Measurements from ENCODE around the gene SLC7A14. TPM values are rescaled to one million over a fixed set of nuclear protein-coding genes. Genes with fewer than 3 reads are reported as not detected.

Gene SLC7A14
- total RNA-seq, 1 donor from 2014 or later = not detected

DNA sequence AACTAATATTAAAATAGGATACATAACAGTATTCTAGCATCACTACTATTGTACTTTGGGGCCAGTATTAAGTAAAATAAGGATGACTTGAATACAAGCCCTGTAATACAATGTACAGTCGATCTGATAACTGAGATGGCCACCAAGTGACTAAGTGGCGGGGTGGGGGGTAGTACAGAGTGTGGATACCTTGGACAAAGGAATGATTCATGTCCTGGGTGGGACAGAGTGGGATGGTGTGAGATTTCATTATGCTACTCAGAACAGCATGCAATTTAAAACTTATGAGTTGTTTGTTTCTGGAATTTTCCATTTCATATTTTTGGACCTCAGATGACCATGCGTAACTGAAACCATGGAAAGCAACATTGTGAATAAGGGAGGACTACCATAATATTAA is 46.0 kb downstream of the SLC7A14 start:
- intact Hi-C loops (cut with micrococcal nuclease) = no loop called here

DNA sequence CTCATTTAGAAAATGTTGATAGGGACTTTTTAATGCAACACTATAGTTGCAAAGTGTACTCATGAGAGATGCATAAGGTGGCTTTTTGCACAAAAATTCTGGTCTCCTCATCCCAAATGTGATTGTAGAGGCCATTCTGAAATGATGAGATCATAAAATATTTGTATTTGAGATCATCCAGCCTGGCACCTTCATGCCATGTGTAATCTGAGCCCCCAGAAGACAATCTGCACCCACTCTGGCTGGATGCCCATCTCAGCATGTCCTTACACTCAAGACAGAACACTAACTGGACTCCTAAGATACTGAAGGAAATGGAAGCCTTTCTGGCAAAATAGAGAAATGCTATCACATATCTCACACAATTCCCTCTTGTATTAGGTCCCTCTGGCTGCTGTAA is 49.2 kb downstream of the SLC7A14 start:
- intact Hi-C loops (cut with micrococcal nuclease) = no loop called here

DNA sequence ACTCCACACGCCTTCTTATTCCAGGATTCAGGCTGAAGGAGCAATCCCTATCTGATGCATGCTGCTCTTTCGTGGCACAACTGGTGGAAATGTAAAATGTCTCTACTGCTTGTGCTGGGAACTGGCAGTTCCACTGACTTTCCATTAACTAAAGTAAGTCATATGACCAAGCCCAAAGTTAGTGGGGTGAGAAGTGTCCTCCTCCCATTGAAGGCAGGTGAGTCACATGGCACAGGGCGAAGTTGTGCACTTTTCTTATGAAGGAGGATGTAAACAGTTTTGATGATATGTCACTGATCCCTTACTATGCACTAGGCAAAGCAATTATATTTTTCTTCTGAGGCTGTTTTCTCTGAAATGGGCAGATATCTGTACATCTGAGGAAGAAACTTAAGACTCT is 51.6 kb downstream of the SLC7A14 start:
- intact Hi-C loops (cut with micrococcal nuclease) = no loop called here

DNA sequence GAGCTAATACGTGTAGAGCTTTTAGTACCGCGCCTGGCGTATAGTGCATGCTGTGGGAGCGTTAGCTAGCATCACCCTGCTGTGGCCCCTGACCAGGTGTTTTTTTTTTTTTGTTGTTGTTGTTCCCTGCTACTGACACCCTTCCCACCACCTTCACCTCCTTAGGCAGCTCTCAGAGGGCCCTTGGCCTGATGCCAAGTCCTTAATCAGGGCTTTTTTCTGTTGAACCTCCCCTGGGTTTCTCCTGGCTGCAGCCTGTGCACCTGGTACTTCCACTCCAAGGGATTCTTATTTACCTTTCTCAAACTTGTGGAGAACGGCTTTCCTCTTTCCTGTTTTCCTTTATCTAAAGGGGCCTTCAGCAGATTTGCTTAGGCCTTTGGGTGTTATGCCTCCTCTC is 53.3 kb downstream of the SLC7A14 start:
- intact Hi-C loops (cut with micrococcal nuclease) = no loop called here

DNA sequence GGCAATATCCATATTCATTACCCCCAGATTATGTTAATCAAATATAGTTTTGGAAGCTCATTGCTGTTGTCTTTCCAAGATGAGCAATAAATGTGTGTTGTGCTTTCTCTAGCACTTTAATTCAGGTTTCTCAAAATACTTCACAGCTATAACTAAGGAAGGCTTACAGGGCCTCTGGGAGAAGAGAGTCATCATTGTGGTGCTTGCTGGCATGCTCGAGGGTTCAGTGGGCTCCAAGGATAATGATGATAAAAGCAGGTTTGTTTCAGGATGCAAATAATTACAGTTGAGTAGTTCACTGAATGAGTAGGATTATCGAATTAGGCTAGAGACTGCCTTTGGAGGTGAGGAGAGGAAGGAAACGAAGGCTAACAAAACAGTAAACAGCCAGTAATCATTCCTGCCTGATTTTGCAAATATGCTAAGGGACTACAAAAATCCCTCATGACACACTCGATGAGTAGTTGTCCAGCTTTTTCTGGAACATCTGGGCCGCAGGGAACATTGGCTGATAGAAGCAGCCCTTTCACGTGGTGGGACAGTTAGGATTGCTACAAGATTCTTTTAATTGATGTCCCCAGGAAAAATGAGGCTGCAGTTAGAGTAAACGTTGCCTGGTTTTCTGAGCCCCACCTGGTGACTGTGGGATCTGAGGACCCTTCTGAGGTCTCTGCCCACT is 54.1 kb downstream of the SLC7A14 start:
- intact Hi-C loops (cut with micrococcal nuclease) = no loop called here

DNA sequence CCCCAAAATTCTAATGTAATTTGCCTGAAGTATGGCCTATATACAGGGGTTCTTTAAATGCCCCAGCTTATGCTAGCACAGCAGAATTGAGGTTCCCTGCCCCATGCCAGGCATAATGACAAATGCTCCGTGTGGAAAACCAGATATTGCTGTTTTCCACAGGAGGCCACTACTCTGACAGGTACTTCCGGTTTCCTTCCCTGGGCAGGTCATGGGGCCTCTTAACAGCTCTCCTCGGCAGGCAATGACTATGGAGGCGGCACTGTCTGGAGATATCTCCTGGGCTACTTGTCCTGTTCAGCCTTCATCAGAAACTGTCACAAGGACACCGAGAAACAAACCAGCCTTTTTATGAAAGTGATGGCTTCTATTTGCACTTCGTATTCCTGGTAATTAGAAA is 54.8 kb downstream of the SLC7A14 start:
- intact Hi-C loops (cut with micrococcal nuclease) = no loop called here

DNA sequence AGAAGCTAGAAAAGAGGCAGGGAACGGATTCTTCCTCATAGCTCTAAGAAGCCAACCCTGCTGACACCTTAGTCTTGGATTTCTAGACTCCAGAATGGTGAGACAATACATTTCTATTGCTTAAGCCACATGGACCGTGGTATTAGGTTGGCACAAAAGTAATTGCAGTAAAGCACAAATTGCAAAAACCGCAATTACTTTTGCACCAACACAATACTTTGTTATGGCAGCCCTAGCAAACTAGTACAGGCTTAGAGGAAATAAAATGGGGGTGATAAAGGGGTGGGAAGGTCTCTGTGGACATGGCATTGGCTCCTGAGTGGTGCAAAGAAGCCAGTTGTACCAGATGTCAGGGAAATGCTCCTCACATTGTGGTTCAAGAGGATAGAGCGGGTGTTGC is 56.0 kb downstream of the SLC7A14 start:
- intact Hi-C loops (cut with micrococcal nuclease) = no loop called here

DNA sequence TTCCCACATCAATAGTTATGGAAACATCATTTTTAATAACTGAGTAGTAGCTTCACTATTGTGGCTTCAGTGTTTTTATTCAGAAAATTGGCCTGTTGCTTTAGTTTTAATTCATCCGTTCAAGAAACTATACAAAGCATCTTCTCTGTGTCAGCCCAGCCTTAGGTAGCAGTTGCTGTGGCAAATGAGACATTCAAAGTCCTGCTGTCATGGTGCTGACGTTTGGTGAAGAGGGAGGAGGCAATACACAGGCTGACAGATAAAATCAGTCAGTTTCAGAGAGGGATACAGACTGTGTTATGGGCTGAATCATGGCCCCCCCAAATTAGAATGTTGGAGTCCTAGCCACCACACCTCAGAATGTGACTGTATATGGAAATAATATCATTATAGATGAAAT is 56.5 kb downstream of the SLC7A14 start:
- intact Hi-C loops (cut with micrococcal nuclease) = no loop called here

DNA sequence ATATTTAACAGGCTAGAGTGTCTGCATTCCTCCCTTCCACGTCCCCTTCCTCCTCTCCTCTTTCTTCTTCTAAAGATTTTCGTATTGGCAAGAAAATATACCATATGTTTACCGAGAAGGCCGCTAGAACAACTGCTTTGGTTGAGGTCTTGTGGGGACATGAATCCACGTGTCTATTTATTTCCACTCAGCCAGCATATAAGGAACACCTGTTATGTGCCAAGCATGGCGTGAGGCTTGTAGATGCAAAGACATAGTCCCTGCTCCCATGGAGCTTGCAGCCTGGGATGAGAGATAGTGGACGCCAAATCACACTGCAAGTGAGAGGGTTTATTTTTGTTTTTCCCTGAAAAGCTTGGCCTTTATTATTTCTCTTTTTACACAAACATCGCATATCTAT is 57.1 kb downstream of the SLC7A14 start:
- intact Hi-C loops (cut with micrococcal nuclease) = no loop called here

DNA sequence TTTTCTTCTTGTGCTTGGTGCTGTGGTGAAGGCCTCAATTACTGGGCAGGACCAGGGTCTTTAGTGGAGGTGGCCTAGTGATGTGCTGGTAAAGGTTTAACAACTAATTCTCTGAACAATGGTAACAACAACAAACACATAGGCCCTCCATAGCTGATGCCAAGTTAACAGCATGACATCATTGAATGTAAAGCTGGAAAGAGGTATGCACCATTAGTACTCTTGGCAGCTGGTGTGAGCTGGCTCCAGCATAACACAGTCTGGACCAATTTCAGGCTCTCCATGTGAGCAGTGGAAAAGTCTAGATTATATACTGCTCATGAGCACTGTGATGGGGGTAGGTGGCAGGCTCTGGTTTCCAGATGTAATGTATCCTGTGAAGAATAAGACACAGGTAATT is 61.8 kb downstream of the SLC7A14 start:
- intact Hi-C loops (cut with micrococcal nuclease) = no loop called here

DNA sequence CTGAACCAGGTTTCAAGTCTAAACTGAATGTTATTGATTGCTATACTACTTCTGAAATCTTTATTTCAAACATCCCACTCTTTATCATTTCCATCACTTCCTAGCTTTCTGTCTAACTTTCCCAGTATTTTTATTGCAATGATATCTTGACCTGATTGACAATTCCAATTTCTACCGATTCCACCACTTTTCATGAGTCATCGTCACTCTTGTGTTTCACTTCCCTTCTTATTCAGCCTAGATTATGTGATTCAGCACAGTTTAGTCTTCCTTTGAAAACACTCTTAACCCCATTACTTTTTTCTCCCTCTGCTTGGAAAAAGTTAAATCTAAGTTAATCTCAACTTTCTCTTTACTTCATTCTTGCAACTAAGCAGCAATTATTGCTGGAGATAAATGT is 62.6 kb downstream of the SLC7A14 start:
- intact Hi-C loops (cut with micrococcal nuclease) = no loop called here

DNA sequence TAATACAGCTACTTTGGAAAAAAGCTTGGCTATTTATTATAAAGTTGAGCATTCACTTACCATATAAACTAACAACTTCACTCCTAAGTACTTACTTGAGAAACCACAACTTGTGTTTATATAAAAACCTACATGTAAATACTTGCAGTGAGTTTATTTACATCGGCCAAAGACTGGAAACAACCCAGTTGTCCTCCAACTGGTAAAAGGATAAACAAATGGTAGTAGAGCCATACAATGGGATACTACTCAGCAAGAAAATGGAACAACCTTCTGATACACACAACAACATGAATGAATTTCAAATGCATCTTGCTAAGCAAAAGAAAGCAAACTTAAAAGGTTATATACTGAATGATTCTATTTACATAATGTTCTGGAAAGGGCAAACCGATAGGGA is 63.7 kb downstream of the SLC7A14 start:
- intact Hi-C loops (cut with micrococcal nuclease) = no loop called here

DNA sequence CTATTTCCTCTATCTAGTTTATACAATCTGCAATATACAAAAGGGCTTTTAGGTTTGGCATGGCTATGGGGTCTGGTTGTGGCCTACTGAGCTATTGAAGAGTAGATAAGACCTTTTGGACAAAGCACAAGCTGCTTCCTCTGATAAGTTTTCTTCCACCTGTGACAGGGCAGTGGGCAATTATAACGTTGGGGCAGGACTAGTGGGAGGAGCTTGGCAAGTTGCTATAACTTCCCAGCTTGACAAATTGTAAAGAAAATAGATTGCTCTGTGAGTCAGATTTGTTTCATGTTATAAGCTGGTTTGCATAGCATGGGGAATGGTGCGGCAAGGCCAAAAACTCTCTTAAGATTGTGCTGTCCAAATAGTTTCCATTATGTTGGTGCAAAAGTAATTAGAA is 64.9 kb downstream of the SLC7A14 start:
- intact Hi-C loops (cut with micrococcal nuclease) = no loop called here

DNA sequence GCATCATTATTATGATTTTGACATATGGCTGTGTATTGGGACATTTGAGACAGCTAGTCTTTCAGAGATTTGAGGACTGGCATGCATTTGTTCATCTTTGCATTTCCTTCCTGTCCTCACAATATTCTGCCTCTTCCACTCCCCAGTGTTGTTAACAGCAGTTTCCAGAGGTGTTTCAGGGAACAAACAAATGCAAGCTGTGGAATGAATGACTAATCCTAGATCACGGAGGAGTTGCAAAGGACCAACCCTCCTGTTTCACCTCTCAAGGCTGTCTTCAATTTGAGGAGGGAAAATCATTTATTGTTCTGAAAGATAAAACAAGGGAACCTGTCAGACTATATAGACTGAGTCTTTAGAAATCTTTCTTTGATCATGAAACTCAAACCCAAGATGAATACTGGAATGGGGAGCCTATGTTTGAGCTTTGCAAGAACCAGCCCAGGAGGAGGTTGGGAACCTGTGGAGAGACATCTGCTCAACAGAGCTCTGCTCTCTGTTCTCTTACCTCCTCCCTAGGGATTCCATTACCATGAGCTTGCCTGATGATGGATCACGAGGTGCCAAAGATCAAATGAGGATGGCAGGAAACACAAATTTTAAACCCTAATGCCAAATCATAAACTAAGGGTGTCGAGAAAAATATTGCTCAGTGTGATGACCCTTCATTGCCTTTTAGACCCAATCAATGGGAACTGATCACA is 68.5 kb downstream of the SLC7A14 start:
- intact Hi-C loops (cut with micrococcal nuclease) = no loop called here

DNA sequence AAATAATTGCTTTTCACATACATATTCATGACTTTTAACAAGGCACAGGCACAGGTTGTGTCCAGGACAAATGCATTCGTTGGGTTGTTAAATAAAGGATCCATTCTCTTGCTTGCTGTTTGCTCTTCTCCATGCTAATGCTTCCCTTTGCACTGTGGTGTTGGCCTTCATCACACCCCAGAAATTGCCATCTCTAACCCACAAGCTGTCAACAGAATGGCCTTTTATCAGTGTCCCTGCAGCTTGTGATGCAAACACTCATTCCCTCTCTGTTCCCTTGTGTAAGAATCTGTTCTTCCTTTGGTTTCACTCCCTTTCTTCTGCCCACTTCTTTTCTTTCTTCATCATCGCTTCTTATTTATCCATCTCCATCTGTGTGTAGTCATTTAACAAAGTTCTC is 72.2 kb downstream of the SLC7A14 start:
- intact Hi-C loops (cut with micrococcal nuclease) = no loop called here

DNA sequence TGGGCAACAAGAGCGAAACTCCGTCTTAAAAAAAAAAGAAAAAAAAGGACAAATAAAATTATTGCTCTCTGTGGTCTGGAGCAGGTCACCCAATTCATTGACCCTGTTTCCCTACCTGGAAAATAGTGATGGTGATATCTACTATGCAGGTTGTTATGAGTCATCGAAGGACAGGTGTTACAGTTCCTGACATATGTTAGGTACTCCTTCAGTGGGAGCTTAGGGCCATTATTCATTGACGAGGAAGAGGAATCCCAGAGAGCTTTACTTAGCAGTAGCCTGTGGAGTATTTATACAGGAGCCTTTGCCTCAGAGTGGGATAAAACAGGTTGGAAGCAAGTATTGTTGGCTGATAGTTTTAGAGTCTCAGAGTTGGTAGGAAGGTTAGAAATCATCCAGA is 74.5 kb downstream of the SLC7A14 start:
- intact Hi-C loops (cut with micrococcal nuclease) = no loop called here

DNA sequence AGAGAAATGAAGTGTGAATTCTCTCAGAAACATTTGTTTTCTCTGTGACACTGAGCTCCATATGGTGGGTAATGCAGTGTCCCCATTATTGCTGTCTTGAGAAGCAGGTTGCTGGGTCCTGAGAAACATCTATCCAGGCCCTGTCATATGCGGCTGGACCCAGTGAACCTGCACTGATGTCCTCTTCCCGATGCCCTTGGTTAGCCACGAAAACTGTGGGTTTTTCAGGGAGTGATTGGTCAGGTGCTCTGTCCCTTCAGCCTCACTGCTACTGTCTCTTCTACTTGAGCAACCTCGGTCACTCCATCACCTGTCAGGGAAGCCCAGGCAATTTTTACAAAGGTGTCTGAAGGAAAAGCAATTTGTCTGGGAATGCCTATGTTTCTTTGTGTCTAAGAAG is 77.0 kb downstream of the SLC7A14 start:
- intact Hi-C loops (cut with micrococcal nuclease) = no loop called here

DNA sequence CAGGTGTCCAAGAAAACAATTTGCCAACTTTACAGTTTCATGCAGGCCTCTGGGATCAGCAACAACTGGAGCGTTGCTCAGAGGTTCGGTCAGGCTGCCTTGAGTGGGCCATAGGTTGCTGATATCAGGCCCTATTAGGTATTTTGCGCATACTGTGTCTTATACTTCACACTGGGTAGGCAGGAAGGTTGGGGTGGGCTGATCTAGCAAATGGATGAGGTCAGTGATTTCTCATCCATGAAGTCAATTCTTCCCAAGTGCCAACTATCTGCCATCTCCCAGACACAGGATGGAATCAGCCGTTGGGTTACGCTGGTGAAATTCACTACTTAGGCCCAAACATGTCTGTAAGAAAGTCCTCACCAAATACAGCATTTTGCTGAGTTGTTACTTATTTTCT is 77.6 kb downstream of the SLC7A14 start:
- intact Hi-C loops (cut with micrococcal nuclease) = no loop called here

DNA sequence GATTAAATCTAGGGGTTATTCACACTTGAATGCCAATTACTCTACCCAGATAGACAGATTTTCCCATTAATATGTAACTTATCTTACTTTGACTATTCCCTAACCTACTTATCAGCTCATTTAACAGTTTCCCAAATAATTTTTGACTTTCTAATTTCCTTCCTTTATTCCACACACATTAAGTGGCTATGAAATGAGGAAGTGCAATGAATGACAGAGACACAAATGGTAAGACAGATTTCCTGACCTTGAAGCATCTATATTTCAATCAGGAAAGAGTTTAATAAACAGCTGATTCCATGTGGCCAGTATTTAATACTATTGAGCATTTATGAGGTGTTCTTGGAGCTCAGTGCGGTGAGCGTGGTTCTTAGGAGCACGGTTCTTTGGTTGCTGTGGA is 78.8 kb downstream of the SLC7A14 start:
- intact Hi-C loops (cut with micrococcal nuclease) = no loop called here

DNA sequence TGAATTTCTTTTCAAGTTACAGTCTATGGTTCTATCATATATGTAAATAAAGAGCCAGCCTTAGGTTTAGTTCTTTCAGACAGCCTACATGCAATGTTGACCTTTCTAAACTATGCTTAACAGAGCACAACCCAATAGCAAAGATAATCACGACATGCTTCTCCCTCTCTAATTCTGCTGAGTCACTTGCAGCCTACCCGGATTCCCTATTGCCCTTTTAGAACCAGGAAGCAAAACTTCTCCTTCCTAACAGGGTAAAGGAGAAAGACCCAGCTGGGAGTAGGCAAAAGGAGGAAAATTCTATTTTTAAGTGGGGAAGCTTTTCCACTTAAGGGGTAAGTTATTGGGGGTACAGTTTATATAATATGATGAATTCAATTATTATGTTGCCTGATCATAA is 79.3 kb downstream of the SLC7A14 start:
- intact Hi-C loops (cut with micrococcal nuclease) = no loop called here

DNA sequence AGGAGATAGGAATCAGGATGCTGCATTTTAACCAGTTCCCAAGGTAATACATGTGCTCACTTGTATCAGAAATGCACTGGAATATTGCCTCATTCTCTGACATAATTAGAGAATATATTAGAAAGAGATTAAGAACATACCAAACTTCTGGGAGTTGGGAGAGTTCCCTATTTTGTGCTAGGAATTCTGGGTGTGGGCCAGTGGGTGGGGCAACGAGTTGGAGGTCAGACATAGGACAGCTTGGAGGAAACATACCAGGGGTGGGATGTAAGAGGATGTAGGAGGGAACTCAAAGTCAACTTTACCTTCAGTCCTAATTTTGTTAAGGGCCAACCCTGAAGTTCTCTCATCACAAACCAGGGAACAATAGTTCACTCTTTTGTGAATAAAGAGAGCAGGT is 83.6 kb downstream of the SLC7A14 start:
- intact Hi-C loops (cut with micrococcal nuclease) = no loop called here

DNA sequence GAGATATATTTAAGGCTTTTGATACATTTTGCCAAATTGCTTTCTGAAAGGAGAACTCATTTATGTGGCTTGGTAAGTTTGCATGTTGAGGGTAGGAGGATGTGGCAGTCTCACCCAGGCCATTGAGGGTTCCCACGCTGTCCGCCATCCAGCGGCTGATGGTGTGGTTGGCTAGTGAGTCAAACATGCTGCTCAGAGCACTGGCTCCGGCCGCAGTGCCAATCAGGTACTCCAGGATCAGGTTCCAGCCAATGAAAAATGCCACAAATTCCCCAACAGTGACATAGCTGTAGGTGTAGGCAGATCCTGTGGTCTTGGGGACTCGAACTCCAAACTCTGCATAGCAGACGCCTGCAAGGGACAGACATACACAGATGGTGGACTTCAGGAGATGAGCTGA is 84.9 kb downstream of the SLC7A14 start:
- intact Hi-C loops (cut with micrococcal nuclease) = no loop called here

DNA sequence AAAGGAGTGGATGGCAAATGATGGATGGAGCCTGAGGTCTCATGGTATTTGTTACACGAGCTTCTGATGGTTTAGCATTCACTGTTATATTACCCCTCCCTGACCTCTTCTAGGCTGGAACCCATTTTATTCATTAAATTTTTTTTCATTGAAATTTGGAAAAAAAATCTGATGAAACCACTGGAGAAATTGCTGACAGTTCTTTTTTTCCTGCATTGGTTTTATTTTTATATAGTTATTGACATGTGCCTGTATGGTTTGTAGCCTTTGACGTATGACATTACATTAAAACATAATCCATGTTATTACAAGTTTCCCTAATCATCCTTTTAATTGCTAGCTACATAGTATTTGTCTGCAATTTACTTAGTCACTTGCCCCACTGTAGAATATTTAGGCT is 85.4 kb downstream of the SLC7A14 start:
- intact Hi-C loops (cut with micrococcal nuclease) = no loop called here

All from T-helper 1 cell treated with Interleukin-12 subunit alpha and Interleukin-12 subunit beta and Interleukin-4 antibody, amounts not matched to agents 30 ng/mL and 1 ng/mL, for 36 hours (primary cell).